Chondrocyte (in vitro differentiated cells): ENCODE measurements around the gene GH2. TPM values are rescaled to one million over a fixed set of nuclear protein-coding genes. Genes with fewer than 3 reads are reported as not detected.
A peak's percentile ranks its signal among the peaks of the same experiment; 100 is the strongest.

Source experiments
- DNase-seq: peaks from one replicate; pipeline ENCODE4 v3.0.0; 2021; ENCODE audit warnings: mixed read lengths, low spot score
- H3K27ac Mint-ChIP-seq: one replicate; pipeline ENCODE4 v1.8.0; 2021; ENCODE audit warnings: mild to moderate bottlenecking, moderate library complexity, mixed read lengths; ENCODE audit not compliant: unreplicated experiment
- H3K27me3 Mint-ChIP-seq: 2 replicates; pipeline ENCODE4 v1.8.0; 2021; ENCODE audit warnings: low read depth, mixed read lengths
- H3K36me3 Mint-ChIP-seq: 2 replicates; pipeline ENCODE4 v1.8.0; 2021; ENCODE audit warnings: low read depth, mixed read lengths
- H3K4me1 Mint-ChIP-seq: 2 replicates; pipeline ENCODE4 v1.8.0; 2021; ENCODE audit warnings: low read depth, mild to moderate bottlenecking, mixed read lengths
- H3K4me3 Mint-ChIP-seq: one replicate; pipeline ENCODE4 v1.8.0; 2021; ENCODE audit warnings: mild to moderate bottlenecking, moderate library complexity, mixed read lengths; ENCODE audit not compliant: unreplicated experiment
- H3K9me3 Mint-ChIP-seq: 2 replicates; pipeline ENCODE4 v1.8.0; 2021; ENCODE audit warnings: low read depth, mixed read lengths
- CTCF ChIP-seq: fragments of 200-600 bp; sonication (generic); IDR thresholded peaks from 2 replicates; pipeline ENCODE4 v1.5.0; 2021; ENCODE audit warnings: antibody characterized with exemption, mild to moderate bottlenecking, moderate library complexity
- total RNA-seq: library from RNA; stranded (reverse); gene quantifications from 3 replicates; pipeline ENCODE4 v1.2.1, GENCODE V29; 2021

The GH2 gene
- total RNA-seq, 1 donor from 2014 or later: not detected

- Mint-ChIP-seq H3K27ac (no peak overlapping the region), H3K4me1 (peaks cover 4% of the 10 kb centered on the region), H3K9me3 (no peaks in the 10 kb centered on the region), H3K27me3 (peaks cover 15% of the 10 kb centered on the region), H3K36me3 (no peaks in the 10 kb centered on the region), H3K4me3 (no peak overlapping the region)
- DNase-seq: no peak
- TF ChIP-seq CTCF: no peak
These were observed 28.5 kb downstream of the GH2 start for GRCh38 chr17:63853260-63853659.

DNA sequence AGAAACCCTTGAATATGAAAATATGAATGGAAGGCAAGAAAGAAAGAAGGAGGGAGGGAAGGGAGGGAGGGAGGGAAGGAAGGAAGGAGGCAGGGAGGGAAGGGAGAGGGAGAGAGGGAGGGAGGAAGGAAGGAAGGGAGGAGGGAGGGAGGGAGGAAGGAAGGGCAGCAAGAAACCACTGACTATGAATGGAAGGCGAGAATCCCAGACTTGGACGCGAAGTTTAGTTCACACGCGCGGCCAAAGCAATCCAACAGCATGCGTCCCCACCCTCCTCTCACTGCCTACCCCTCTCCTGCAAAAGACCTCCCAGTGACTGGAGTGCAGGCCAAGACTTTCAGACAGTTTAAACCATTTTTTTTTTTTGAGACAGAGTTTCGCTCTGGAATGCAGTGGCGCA, 31.3 kb downstream of the GH2 start:
- Mint-ChIP-seq H3K36me3 (no peaks in the 10 kb centered on the region), H3K4me3 (no peak overlapping the region), H3K27ac (no peak overlapping the region), H3K4me1 (peaks cover 8% of the 10 kb centered on the region), H3K9me3 (no peaks in the 10 kb centered on the region), H3K27me3 (peaks cover 5% of the 10 kb centered on the region)
- TF ChIP-seq CTCF: no peak
- no peak for DNase-seq

DNA sequence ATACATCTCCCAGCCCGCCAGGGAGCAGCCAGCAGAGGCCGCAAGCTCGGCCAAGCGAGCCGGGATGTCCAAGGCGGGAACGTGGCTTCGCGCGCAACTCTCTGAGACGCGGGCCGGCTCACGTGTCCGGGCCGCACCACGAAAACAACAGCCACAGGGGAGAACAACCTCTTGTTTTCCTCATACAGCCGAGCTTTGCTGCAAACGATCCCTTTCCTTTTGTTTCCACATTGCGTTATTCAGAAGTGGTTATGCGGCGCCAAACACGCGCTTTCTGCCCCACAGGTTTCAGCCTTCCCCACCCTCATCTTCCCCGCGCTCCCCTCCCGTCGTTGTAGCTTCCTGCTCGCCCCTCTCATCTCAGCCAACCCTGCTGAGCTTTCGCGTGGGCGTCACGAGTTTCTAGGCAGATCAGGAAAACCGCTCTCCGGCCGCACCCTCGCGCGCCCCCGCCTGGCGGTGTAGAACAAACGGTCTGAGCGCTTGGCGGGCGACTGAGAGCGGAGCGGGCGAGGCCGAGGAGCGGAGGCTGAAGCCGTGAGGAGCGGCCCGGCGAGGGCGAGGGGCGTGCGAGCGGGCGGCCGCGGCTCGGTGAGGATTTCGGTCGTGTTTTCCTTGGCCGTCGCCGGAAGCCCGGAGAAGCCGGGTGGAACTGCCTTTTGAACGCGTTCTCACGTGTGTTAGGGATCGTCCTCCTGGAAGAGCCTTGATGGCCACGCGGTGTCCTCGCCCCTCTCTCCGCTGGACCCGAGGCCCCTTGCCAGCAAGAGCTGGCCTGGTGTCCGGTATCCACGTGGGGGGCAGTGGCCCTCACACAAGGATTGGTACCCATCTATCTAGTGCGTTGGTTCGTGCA, 32.7 kb downstream of the GH2 start:
- H3K4me1 Mint-ChIP-seq: peaks cover 11% of the 10 kb centered on the region
- H3K27me3 Mint-ChIP-seq: peaks cover under 1% of the 10 kb centered on the region
- H3K27ac Mint-ChIP-seq: peak overlapping the region; percentile 84
- TF ChIP-seq CTCF: peak; percentile 65
- peak overlapping the region; percentile 63 for H3K4me3 Mint-ChIP-seq
- no peaks in the 10 kb centered on the region for H3K36me3 Mint-ChIP-seq
- DNase-seq: no peak
- no peaks in the 10 kb centered on the region for H3K9me3 Mint-ChIP-seq

GRCh38 chr17:63847525-63848249, 34.1 kb downstream of the GH2 start:
- H3K36me3 Mint-ChIP-seq: no peaks in the 10 kb centered on the region

More at GRCh38 chr17:63847525-63848249, 34.1 kb downstream of the GH2 start:
- DNase-seq: no peak
- TF ChIP-seq CTCF: no peak
- Mint-ChIP-seq H3K9me3 (no peaks in the 10 kb centered on the region), H3K4me1 (peaks cover 17% of the 10 kb centered on the region), H3K27me3 (no peaks in the 10 kb centered on the region), H3K4me3 (no peak overlapping the region), H3K27ac (no peak overlapping the region)
